ENCODE measurements around the gene ZNF543. TPM values are rescaled to one million over a fixed set of nuclear protein-coding genes. Genes with fewer than 3 reads are reported as not detected.
"Not testable (repeated sequence)": the region's sequence is repeated elsewhere in the genome, so short reads cannot be mapped to it uniquely, and the experiment has no call there.

ZNF543 gene
- polyA plus RNA-seq, 1 of the 3 experiments (the other 2 are of a cell fraction): 1.2 TPM

DNA sequence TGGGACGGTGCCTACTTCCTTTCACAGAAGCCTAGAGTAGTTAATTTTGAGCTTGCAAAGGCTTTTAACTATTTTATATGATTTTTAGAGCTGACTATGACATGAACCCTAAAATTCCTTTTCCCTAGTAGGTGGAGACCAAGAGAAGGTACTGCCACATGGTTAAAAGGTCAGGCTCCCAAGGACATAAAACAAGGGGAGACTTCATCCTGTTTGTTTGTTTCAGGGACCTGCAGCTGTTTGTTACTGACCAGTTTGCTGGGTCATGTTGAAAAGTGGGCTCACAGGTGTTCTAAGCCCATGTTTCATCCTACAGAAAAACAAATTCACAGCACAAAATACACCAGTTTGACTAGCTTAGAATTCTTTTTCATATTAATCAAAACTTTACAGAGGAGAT is 43.8 kb upstream of the ZNF543 start (continued):
- TF ChIP-seq, protein P1, sequence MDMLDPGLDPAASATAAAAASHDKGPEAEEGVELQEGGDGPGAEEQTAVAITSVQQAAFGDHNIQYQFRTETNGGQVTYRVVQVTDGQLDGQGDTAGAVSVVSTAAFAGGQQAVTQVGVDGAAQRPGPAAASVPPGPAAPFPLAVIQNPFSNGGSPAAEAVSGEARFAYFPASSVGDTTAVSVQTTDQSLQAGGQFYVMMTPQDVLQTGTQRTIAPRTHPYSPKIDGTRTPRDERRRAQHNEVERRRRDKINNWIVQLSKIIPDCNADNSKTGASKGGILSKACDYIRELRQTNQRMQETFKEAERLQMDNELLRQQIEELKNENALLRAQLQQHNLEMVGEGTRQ (IDR thresholded peaks at IDR 0.05; ENCODE audit: borderline replicate concordance, low read depth, low read length): no peak
- TF ChIP-seq FOXJ3 (CRISPR knock-in tag; IDR thresholded peaks at IDR 0.05) (no peak), RAD21 (IDR thresholded peaks at IDR 0.05; ENCODE audit: low read length) (no peak)

DNA sequence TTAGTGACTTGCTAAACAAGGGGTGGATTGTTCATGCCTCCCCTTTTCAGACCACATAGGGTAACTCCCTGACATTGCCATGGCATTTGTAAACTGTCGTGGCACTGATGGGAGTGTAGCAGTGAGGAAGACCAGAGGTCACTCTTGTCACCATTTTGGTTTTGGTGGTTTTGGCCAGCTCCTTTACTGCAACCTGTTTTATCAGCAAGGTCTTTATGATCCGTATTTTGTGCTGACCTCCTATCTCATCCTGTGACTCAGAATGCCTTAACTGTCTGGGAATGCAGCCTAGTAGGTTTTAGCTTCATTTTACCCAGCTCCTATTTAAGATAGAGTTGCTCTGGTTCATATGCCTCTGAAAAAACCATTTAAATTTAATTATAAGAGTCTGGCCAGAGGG is 41.8 kb upstream of the ZNF543 start:
- H3K9me2 ChIP-seq; H2AFZ ChIP-seq (ENCODE audit: low read depth); H3F3A ChIP-seq (replicated peaks; ENCODE audit: insufficient read depth); H3K4me3 ChIP-seq (ENCODE audit: low read depth in 2 of 2, low read length in 1 of 2); DNase-seq; H3K4me2 ChIP-seq; H3K9ac ChIP-seq; POLR2A ChIA-PET; CTCF ChIA-PET; H3K36me3 ChIP-seq (replicated peaks in 1 of 2; ENCODE audit: control insufficient read depth in 1 of 2, insufficient read depth in 2 of 2, low read length in 1 of 2); H3K4me1 ChIP-seq (ENCODE audit: control insufficient read depth in 1 of 2, insufficient read depth in 2 of 2, low read depth in 1 of 2, low read length in 1 of 2); H3K27me3 ChIP-seq (ENCODE audit: insufficient read depth); H3K9me3 ChIP-seq: not testable (repeated sequence)
- Histone ChIP-seq H3K27ac (ENCODE audit: low read depth in 2 of 2, low read length in 1 of 2) (peak overlapping the region in 1 of 2 experiments; percentile 99; a peak in 2 of 4 replicates), H3K79me2 (ENCODE audit: insufficient read depth) (peaks cover 41% of the 10 kb centered on the region), H4K20me1 (ENCODE audit: insufficient read depth) (peaks cover 20% of the 10 kb centered on the region)
- WGBS (ENCODE audit: low lambda C conversion rate): 58% methylated on average over 2 of the region's 2 CpGs
- TF ChIP-seq TCF12 (IDR thresholded peaks at IDR 0.05): peak; percentile 35; the same call in 1 of the 2 replicates

DNA sequence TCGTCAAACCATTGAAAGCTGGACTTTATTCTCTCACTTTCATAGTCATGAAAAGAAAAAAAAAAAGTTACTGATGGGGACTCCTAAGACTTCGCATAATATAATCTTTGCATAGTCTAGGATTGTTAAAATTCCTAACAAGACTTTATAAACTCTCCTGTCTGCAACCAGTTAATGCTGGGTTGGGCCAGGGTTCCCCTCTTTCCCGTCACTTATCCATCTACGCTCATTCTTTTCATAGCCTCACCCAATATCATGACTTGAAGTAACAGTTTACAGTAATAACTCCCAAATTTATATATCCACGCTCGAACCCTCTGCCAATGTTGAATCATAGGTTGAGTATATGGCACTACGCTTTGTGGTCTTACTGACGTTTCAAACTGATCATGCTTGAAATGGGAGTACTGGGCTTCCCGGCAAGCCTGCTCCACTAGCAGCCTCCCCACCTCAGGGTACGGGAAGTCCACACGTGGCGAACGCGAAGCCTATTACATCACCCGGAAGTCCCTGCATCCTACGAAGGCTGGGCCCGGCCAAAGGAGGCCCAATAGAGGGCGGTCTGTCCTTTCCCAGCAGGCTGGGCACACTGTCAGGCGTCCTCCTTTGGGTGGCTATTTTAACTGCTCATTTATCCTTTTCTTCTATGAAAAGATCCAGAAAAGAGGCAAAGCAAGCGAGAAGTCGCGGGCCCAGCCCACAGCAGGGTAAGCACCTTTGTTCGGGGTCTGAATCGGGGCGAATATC is 40.7 kb upstream of the ZNF543 start:
- peaks cover 52% of the 10 kb centered on the region for H3K79me2 ChIP-seq (ENCODE audit: insufficient read depth)
- H3K9me2 ChIP-seq: no peaks in the 10 kb centered on the region
- WGBS (ENCODE audit: low lambda C conversion rate): 7% methylated on average over 25 of the region's 25 CpGs
- H4K20me1 ChIP-seq (ENCODE audit: insufficient read depth): peaks cover 29% of the 10 kb centered on the region
- H3F3A ChIP-seq (replicated peaks; ENCODE audit: insufficient read depth): peaks cover 8% of the 10 kb centered on the region
- peak overlapping the region; percentile 99 for H3K27ac ChIP-seq (ENCODE audit: low read depth in 2 of 2, low read length in 1 of 2)
- CTCF ChIA-PET: no interaction called here
- no peaks in the 10 kb centered on the region for H3K27me3 ChIP-seq (ENCODE audit: insufficient read depth)
- POLR2A ChIA-PET: no interaction called here
- H3K9ac ChIP-seq: peak overlapping the region; percentile 95
- DNase-seq: peak; percentile 90
- peak overlapping the region; percentile 94 for H3K4me2 ChIP-seq
- peaks cover 0 to 9% of the 10 kb centered on the region in 2 experiments; a peak in 2 of 4 replicates for H3K4me1 ChIP-seq (ENCODE audit: control insufficient read depth in 1 of 2, insufficient read depth in 2 of 2, low read depth in 1 of 2, low read length in 1 of 2)
- peaks cover 9 to 14% of the 10 kb centered on the region in 2 experiments for H3K36me3 ChIP-seq (replicated peaks in 1 of 2; ENCODE audit: control insufficient read depth in 1 of 2, insufficient read depth in 2 of 2, low read length in 1 of 2)
- no peaks in the 10 kb centered on the region for H3K9me3 ChIP-seq
- H2AFZ ChIP-seq (ENCODE audit: low read depth): peak overlapping the region; percentile 71
- H3K4me3 ChIP-seq (ENCODE audit: low read depth in 2 of 2, low read length in 1 of 2): peak overlapping the region; percentile 66 to 75
- TF ChIP-seq RFX5 (IDR thresholded peaks at IDR 0.05; ENCODE audit: low read length) (no peak), RXRA (IDR thresholded peaks at IDR 0.05; ENCODE audit: borderline replicate concordance, low read depth) (no peak), TCF12 (IDR thresholded peaks at IDR 0.05) (no peak), TAF1 (IDR thresholded peaks at IDR 0.05; ENCODE audit: borderline replicate concordance, low read depth, low read length) (peak; percentile 59; the same call in 1 of the 2 replicates), GABPA (IDR thresholded peaks at IDR 0.05; ENCODE audit: low read depth) (peak; percentile 63), FOXJ3 (CRISPR knock-in tag; IDR thresholded peaks at IDR 0.05) (no peak), RCOR1 (IDR thresholded peaks at IDR 0.05; ENCODE audit: low read length) (peak; percentile 46; the same call in 1 of the 2 replicates), POLR2AphosphoS5 (IDR thresholded peaks at IDR 0.05; ENCODE audit: low read depth, low read length) (peak; percentile 92), SIN3A (IDR thresholded peaks at IDR 0.05; ENCODE audit: borderline replicate concordance, low read depth, low read length) (peak; percentile 83; the same call in 1 of the 2 replicates), MXI1 (IDR thresholded peaks at IDR 0.05; ENCODE audit: low read depth, low read length) (peak; percentile 97), CHD2 (IDR thresholded peaks at IDR 0.05; ENCODE audit: low read length, partially characterized antibody) (peak; percentile 52), ELF1 (IDR thresholded peaks at IDR 0.05) (peak; percentile 95), RAD21 (IDR thresholded peaks at IDR 0.05; ENCODE audit: low read length) (0 out of 2 replicates have a peak, but pooled peaks have one; percentile 41)
- TF ChIP-seq, protein P2, sequence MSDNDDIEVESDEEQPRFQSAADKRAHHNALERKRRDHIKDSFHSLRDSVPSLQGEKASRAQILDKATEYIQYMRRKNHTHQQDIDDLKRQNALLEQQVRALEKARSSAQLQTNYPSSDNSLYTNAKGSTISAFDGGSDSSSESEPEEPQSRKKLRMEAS (IDR thresholded peaks at IDR 0.05; ENCODE audit: low read depth): peak; percentile 100
- TF ChIP-seq, protein P3, sequence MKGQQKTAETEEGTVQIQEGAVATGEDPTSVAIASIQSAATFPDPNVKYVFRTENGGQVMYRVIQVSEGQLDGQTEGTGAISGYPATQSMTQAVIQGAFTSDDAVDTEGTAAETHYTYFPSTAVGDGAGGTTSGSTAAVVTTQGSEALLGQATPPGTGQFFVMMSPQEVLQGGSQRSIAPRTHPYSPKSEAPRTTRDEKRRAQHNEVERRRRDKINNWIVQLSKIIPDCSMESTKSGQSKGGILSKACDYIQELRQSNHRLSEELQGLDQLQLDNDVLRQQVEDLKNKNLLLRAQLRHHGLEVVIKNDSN (IDR thresholded peaks at IDR 0.05; ENCODE audit: borderline replicate concordance, low read depth): peak; percentile 72; the same call in 1 of the 2 replicates
- TF ChIP-seq, protein P4, sequence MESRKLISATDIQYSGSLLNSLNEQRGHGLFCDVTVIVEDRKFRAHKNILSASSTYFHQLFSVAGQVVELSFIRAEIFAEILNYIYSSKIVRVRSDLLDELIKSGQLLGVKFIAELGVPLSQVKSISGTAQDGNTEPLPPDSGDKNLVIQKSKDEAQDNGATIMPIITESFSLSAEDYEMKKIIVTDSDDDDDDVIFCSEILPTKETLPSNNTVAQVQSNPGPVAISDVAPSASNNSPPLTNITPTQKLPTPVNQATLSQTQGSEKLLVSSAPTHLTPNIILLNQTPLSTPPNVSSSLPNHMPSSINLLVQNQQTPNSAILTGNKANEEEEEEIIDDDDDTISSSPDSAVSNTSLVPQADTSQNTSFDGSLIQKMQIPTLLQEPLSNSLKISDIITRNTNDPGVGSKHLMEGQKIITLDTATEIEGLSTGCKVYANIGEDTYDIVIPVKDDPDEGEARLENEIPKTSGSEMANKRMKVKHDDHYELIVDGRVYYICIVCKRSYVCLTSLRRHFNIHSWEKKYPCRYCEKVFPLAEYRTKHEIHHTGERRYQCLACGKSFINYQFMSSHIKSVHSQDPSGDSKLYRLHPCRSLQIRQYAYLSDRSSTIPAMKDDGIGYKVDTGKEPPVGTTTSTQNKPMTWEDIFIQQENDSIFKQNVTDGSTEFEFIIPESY (IDR thresholded peaks at IDR 0.05; ENCODE audit: borderline replicate concordance, low read depth): 0 out of 2 replicates have a peak, but pooled peaks have one; percentile 23
- TF ChIP-seq, protein P5, sequence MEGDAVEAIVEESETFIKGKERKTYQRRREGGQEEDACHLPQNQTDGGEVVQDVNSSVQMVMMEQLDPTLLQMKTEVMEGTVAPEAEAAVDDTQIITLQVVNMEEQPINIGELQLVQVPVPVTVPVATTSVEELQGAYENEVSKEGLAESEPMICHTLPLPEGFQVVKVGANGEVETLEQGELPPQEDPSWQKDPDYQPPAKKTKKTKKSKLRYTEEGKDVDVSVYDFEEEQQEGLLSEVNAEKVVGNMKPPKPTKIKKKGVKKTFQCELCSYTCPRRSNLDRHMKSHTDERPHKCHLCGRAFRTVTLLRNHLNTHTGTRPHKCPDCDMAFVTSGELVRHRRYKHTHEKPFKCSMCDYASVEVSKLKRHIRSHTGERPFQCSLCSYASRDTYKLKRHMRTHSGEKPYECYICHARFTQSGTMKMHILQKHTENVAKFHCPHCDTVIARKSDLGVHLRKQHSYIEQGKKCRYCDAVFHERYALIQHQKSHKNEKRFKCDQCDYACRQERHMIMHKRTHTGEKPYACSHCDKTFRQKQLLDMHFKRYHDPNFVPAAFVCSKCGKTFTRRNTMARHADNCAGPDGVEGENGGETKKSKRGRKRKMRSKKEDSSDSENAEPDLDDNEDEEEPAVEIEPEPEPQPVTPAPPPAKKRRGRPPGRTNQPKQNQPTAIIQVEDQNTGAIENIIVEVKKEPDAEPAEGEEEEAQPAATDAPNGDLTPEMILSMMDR (IDR thresholded peaks at IDR 0.05): peak; percentile 46

All from SK-N-SH (cell line).